ENCODE measurements around the gene GABBR2.

DNA sequence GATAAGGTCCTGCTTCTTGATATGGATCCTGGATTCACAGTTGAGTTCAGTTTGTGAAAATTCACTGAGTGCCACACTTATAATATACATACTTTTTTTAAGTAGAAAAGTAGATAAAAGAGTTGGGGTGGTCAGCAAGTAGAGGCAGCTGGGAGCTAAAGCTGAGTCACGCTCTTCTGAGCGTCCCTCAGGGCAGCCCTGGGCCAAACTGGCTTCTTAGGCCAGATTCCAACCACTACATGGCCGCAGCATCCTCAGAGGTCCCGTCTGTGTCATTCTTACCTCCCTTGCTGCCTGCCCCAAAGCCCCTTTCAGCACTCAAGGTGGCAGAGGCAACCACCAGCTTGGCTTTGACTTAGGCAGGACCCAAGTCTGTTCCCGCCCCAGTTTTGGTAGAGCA, 329.9 kb downstream of the GABBR2 start:
- TF ChIP-seq, protein P1, sequence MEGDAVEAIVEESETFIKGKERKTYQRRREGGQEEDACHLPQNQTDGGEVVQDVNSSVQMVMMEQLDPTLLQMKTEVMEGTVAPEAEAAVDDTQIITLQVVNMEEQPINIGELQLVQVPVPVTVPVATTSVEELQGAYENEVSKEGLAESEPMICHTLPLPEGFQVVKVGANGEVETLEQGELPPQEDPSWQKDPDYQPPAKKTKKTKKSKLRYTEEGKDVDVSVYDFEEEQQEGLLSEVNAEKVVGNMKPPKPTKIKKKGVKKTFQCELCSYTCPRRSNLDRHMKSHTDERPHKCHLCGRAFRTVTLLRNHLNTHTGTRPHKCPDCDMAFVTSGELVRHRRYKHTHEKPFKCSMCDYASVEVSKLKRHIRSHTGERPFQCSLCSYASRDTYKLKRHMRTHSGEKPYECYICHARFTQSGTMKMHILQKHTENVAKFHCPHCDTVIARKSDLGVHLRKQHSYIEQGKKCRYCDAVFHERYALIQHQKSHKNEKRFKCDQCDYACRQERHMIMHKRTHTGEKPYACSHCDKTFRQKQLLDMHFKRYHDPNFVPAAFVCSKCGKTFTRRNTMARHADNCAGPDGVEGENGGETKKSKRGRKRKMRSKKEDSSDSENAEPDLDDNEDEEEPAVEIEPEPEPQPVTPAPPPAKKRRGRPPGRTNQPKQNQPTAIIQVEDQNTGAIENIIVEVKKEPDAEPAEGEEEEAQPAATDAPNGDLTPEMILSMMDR (conservative IDR thresholded peaks at IDR 0.05; ENCODE audit: low read length), result no peak
- no peak for TF ChIP-seq EZH2phosphoT487 (IDR thresholded peaks at IDR 0.05; ENCODE audit: borderline replicate concordance, low read depth, low read length)
